HepG2 (cell line): ENCODE measurements around the gene PTPN5. TPM values are rescaled to one million over a fixed set of nuclear protein-coding genes. Genes with fewer than 3 reads are reported as not detected.
"Not testable (repeated sequence)": the region's sequence is repeated elsewhere in the genome, so short reads cannot be mapped to it uniquely, and the experiment has no call there.

Experiments used
- ATAC-seq: fragments of 200-7000 bp; cut with Tn5 transposase; 3 replicates; pipeline ENCODE4 v1.9.1; 2020; ENCODE audit warnings: mild to moderate bottlenecking, moderate library complexity
- BruUV-seq: library from RNA; stranded (reverse); fragments of 400-500 nt; replicated peaks from 2 replicates; lab custom pipeline; 2021; lab: Mats Ljungman, UMichigan
- CTCF ChIA-PET: fragments of 300-600 bp; formaldehyde crosslinking; extraction: SDS; loops from one replicate; lab custom pipeline; 2021; ENCODE audit warnings: low total read pairs, inconsistent platforms, low intra/inter-chr PET ratio; lab: Yijun Ruan, JAX
- POLR2A ChIA-PET: fragments of 350-600 bp; sonication (Branson Sonifier 250); formaldehyde crosslinking; loops from one replicate; lab custom pipeline; 2020; ENCODE audit warnings: antibody characterized with exemption, inconsistent platforms; lab: Yijun Ruan, JAX
- DNase-seq: peaks from one replicate; pipeline ENCODE4 v3.0.0-alpha.2; 2015; ENCODE audit warnings: low spot score
- FAIRE-seq: peaks from 3 replicates; lab custom pipeline; 2011; peaks lifted over from hg19 to GRCh38; lab: Jason Lieb, UNC
- H2AFZ ChIP-seq: one replicate; pipeline ENCODE4 v1.6.1; 2011; ENCODE audit warnings: low read length, inconsistent platforms
- H3K27ac ChIP-seq: fragments of 300-600 bp; 3 replicates; pipeline ENCODE4 v1.8.0; 2011; ENCODE audit warnings: mixed run types, mild to moderate bottlenecking, mixed read lengths, low read length, inconsistent platforms; ENCODE audit not compliant: insufficient read depth; ENCODE audit errors: extremely low read length
- H3K27me3 ChIP-seq, 2 experiments: fragments of 200-600 bp in 1 of 2; 2 replicates in 1 of 2; 3 replicates in 1 of 2; pipeline versions ENCODE4 v1.6.0 to v1.8.0; 2011; ENCODE audit warnings: low read length in 2 of 2, mild to moderate bottlenecking in 2 of 2, moderate library complexity in 2 of 2, inconsistent platforms in 1 of 2; ENCODE audit not compliant: insufficient read depth in 2 of 2, control insufficient read depth in 1 of 2
- H3K36me3 ChIP-seq, 2 experiments: fragments of 200-600 bp in 1 of 2; replicated peaks in 1 of 2; 2 replicates in 1 of 2; 3 replicates in 1 of 2; pipeline versions ENCODE4 v1.5.1 to v1.8.0; 2011; ENCODE audit warnings: low read length in 2 of 2, inconsistent platforms in 1 of 2; ENCODE audit not compliant: insufficient read depth in 2 of 2, control insufficient read depth in 1 of 2
- H3K4me1 ChIP-seq: 2 replicates; pipeline ENCODE4 v1.5.1; 2012; ENCODE audit warnings: low read length, inconsistent platforms; ENCODE audit not compliant: insufficient read depth
- H3K4me2 ChIP-seq: 2 replicates; pipeline ENCODE4 v1.6.0; 2011; ENCODE audit warnings: low read depth, low read length, inconsistent platforms
- H3K4me3 ChIP-seq, 3 experiments: fragments of 200-600 bp in 1 of 3; sonication (generic), shearing (Covaris generic) in 1 of 3; replicated peaks in 1 of 3; 2 replicates each; pipeline ENCODE4 v1.5.1; 2011 to 2016; ENCODE audit warnings: low read length in 3 of 3, inconsistent platforms in 2 of 3, low read depth in 2 of 3, mild to moderate bottlenecking in 2 of 3, control low read depth in 1 of 3, mixed read lengths in 1 of 3; ENCODE audit not compliant: insufficient read depth in 1 of 3
- H3K79me2 ChIP-seq: one replicate; pipeline ENCODE4 v1.6.1; 2011; ENCODE audit warnings: low read length, inconsistent platforms; ENCODE audit not compliant: insufficient read depth
- H3K9ac ChIP-seq: 2 replicates; pipeline ENCODE4 v1.6.0; 2011; ENCODE audit warnings: mild to moderate bottlenecking, low read depth, low read length, inconsistent platforms; ENCODE audit not compliant: insufficient read depth
- H3K9me3 ChIP-seq: 2 replicates; pipeline ENCODE4 v1.5.1; 2012; ENCODE audit warnings: mild to moderate bottlenecking, low read length
- H4K20me1 ChIP-seq: 2 replicates; pipeline ENCODE4 v1.6.0; 2011; ENCODE audit warnings: inconsistent platforms, mild to moderate bottlenecking, low read length, moderate library complexity; ENCODE audit not compliant: insufficient read depth
- WGBS: methylation state at CpG from one replicate; pipeline ENCODE4 v1.1.6; 2017; ENCODE audit warnings: low lambda C conversion rate; 5-methylcytosine and 5-hydroxymethylcytosine counted together
- in situ Hi-C: cut with HindIII; loops from 2 replicates; pipeline ENCODE4 v1.10.0; 2017; ENCODE audit warnings: low pct_unique_long_range_greater_than_20kb; ENCODE audit not compliant: extremely low pct_ligation_motif_present
- intact Hi-C: fragments of 100-400 bp; cut with micrococcal nuclease; formaldehyde crosslinking; loops from one replicate; pipeline ENCODE4 v1.10.0; 2022; ENCODE audit not compliant: unreplicated experiment
- polyA plus RNA-seq, 8 experiments: library from polyadenylated mRNA; depleted of rRNA in 3 of 8; stranded (reverse) in 7 of 8; unstranded in 1 of 8; fragments of >200 nt; fragmentation: Illumina TruSeq in 4 of 8; extraction: Trizol in 4 of 8; gene quantifications; 2 replicates each; pipeline versions ENCODE4 v1.2.1 to v1.2.3, GENCODE V29; 2011 to 2016; ENCODE audit warnings: low read depth in 4 of 8, missing spikeins in 1 of 8, mixed read lengths in 1 of 8; ENCODE audit not compliant: insufficient read depth in 1 of 8
- total RNA-seq, 5 experiments: library from RNA; depleted of rRNA; stranded (reverse); fragments of >200 nt; fragmentation: Illumina TruSeq; extraction: Trizol; gene quantifications; 2 replicates each; pipeline ENCODE4 v1.2.3, GENCODE V29; 2016; ENCODE audit warnings: low read depth in 1 of 5

The PTPN5 gene
- total and polyA plus RNA-seq, 2 of the 13 experiments (the other 11 are each of a cell fraction or from before 2014, with no cell fraction given), result not detected

DNA sequence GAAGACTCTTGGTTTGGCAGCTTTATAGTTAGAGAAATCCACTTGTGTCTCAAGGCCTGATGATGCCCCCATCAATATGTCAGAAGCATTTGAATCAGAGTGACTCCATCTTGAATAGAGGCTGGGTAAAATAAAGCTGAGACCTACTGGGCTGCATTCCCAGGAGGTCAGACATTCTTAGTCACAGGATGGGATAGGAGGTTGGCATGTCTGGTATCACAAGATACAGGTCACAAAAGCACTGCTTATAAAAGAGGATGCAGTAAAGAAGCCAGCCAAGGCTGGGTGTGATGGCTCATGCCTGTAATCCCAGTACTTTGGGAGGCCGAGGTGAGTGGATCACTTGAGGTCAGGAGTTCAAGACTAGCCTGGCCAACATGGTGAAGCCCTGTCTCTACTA lies 109.6 kb downstream of the PTPN5 start:
- FAIRE-seq, H4K20me1 ChIP-seq, in situ Hi-C loops: not testable (repeated sequence)

More for the DNA sequence above, 109.6 kb downstream of the PTPN5 start:
- H3K27ac ChIP-seq, ATAC-seq, H3K9ac ChIP-seq, H3K36me3 ChIP-seq, H3K27me3 ChIP-seq, DNase-seq, intact Hi-C loops, POLR2A ChIA-PET, H3K4me3 ChIP-seq, CTCF ChIA-PET, H3K9me3 ChIP-seq, H2AFZ ChIP-seq, H3K79me2 ChIP-seq, H3K4me2 ChIP-seq, BruUV-seq: not testable (repeated sequence)
- H3K4me1 ChIP-seq, result peaks cover 16% of the 10 kb centered on the region
- WGBS, result 0% methylated on average over 1 of the region's 1 CpG

Other genes starting within 250 kb of the PTPN5 start
- 13.7 and 21.1 TPM in 2 replicates for gene UEVLD, start 203.1 kb downstream of the PTPN5 start, total RNA-seq (2016; rRNA removed; fragmentation: Illumina TruSeq; extraction: Trizol)
- gene UEVLD, start 203.1 kb downstream of the PTPN5 start, polyA plus RNA-seq (2011; rRNA removed), result 5.4 and 5.7 TPM in 2 replicates
- gene MISFA, start 192.0 kb downstream of the PTPN5 start, total RNA-seq (2016; rRNA removed; fragmentation: Illumina TruSeq; extraction: Trizol), result 4.8 and 5.4 TPM in 2 replicates
- gene MISFA, start 192.0 kb downstream of the PTPN5 start, polyA plus RNA-seq (2011; rRNA removed), result 0.90 and 1.4 TPM in 2 replicates
- gene SPTY2D1, start 157.5 kb downstream of the PTPN5 start, total RNA-seq (2016; rRNA removed; fragmentation: Illumina TruSeq; extraction: Trizol), result 14.8 and 22.2 TPM in 2 replicates
- 5.4 and 6.9 TPM in 2 replicates for gene SPTY2D1, start 157.5 kb downstream of the PTPN5 start, polyA plus RNA-seq (2011; rRNA removed)
- gene TMEM86A, start 93.0 kb downstream of the PTPN5 start, total RNA-seq (2016; rRNA removed; fragmentation: Illumina TruSeq; extraction: Trizol), result 0.07 TPM in 1 of 2 replicates, not detected in the other
- gene TMEM86A, start 93.0 kb downstream of the PTPN5 start, polyA plus RNA-seq (2011; rRNA removed), result 0.03 and 0.04 TPM in 2 replicates
- gene IGSF22, start 65.6 kb downstream of the PTPN5 start, total RNA-seq (2016; rRNA removed; fragmentation: Illumina TruSeq; extraction: Trizol), result not detected in 2 replicates
- not detected in 2 replicates for gene IGSF22, start 65.6 kb downstream of the PTPN5 start, polyA plus RNA-seq (2011; rRNA removed)
- not detected in 2 replicates for gene MRGPRX1, start 147.6 kb upstream of the PTPN5 start, total RNA-seq (2016; rRNA removed; fragmentation: Illumina TruSeq; extraction: Trizol)
- gene MRGPRX1, start 147.6 kb upstream of the PTPN5 start, polyA plus RNA-seq (2011; rRNA removed), result not detected in 2 replicates